A549 (cell line): ENCODE results near the gene FZD7. TPM values are rescaled to one million over a fixed set of nuclear protein-coding genes. Genes with fewer than 3 reads are reported as not detected.

Experiments used
- ATAC-seq, 2 experiments: fragments of 200-7000 bp in 1 of 2; fragments of >200 bp in 1 of 2; cut with Nextera tagmentation in 1 of 2; cut with Tn5 transposase in 1 of 2; 3 replicates each; pipeline versions ENCODE4 v1.8.0 to v1.9.1; 2018 to 2020; ENCODE audit warnings: mild to moderate bottlenecking in 1 of 2, moderate library complexity in 1 of 2
- CTCF ChIA-PET: fragments of 300-600 bp; sonication (Branson Sonifier 250); formaldehyde crosslinking; extraction: SDS; loops from one replicate; lab custom pipeline; 2021; ENCODE audit warnings: antibody characterized with exemption, inconsistent platforms; lab: Yijun Ruan, JAX
- POLR2A ChIA-PET: fragments of 350-600 bp; formaldehyde crosslinking; extraction: SDS; loops from one replicate; lab custom pipeline; 2021; ENCODE audit warnings: antibody characterized with exemption, inconsistent platforms; lab: Yijun Ruan, JAX
- DNase-seq, 2 experiments: peaks; one replicate each; pipeline versions ENCODE4 v3.0.0 to v3.0.0-alpha.2; 2011 to 2016; ENCODE audit warnings: low read depth in 1 of 2, low spot score in 1 of 2
- FAIRE-seq: peaks from 2 replicates; lab custom pipeline; 2011; peaks lifted over from hg19 to GRCh38; lab: Jason Lieb, UNC
- H3K27ac ChIP-seq, 2 experiments: fragments of >200 bp; sonication (Bioruptor Twin); formaldehyde crosslinking; 3 replicates each; pipeline ENCODE4 v1.5.1; 2016 to 2017
- H3K4me1 ChIP-seq: fragments of >200 bp; sonication (Bioruptor Twin); formaldehyde crosslinking; 3 replicates; pipeline ENCODE4 v1.6.1; 2016
- H3K4me2 ChIP-seq: fragments of >200 bp; sonication (Bioruptor Twin); formaldehyde crosslinking; 3 replicates; pipeline ENCODE4 v1.6.1; 2016
- H3K4me3 ChIP-seq: fragments of >200 bp; sonication (Bioruptor Twin); formaldehyde crosslinking; 3 replicates; pipeline ENCODE4 v1.5.1; 2016
- H3K9me3 ChIP-seq: fragments of >200 bp; sonication (Bioruptor Twin); formaldehyde crosslinking; 3 replicates; pipeline ENCODE4 v1.6.1; 2016
- CBX2 ChIP-seq: fragments of 200-600 bp; sonication (generic); IDR thresholded peaks from 2 replicates; pipeline ENCODE4 v1.6.1; 2016; ENCODE audit warnings: low read depth, mild to moderate bottlenecking, borderline replicate concordance
- CEBPB ChIP-seq, 2 experiments: fragments of >200 bp in 1 of 2; sonication (Bioruptor Twin) in 1 of 2; formaldehyde crosslinking in 1 of 2; IDR thresholded peaks; 2 replicates each; pipeline ENCODE4 v1.6.1; 2012 to 2016
- CHD4 ChIP-seq: fragments of 200-600 bp; sonication (generic); IDR thresholded peaks from 2 replicates; pipeline ENCODE4 v1.6.1; 2016; ENCODE audit warnings: antibody characterized with exemption, mild to moderate bottlenecking, borderline replicate concordance
- ESRRA ChIP-seq: fragments of 150-350 bp; IDR thresholded peaks from 2 replicates; pipeline ENCODE4 v1.6.1; 2014; ENCODE audit warnings: mild to moderate bottlenecking, low read length, borderline replicate concordance
- FOSL2 ChIP-seq, 2 experiments: fragments of 450-650 bp in 1 of 2; fragments of >200 bp in 1 of 2; sonication (Bioruptor Twin) in 1 of 2; formaldehyde crosslinking; IDR thresholded peaks; 2 replicates each; pipeline versions ENCODE4 v1.5.0 to v1.6.1; 2016 to 2020; ENCODE audit warnings: mild to moderate bottlenecking in 1 of 2, moderate library complexity in 1 of 2
- HDAC2 ChIP-seq: fragments of 200-600 bp; sonication (generic); IDR thresholded peaks from 2 replicates; pipeline ENCODE4 v1.6.1; 2016
- HEYL ChIP-seq: fragments of 250-450 bp; sonication (Bioruptor Pico); IDR thresholded peaks from 2 replicates; pipeline ENCODE4 v1.8.0; 2021; ENCODE audit warnings: mild to moderate bottlenecking, moderate library complexity
- HOXA7 ChIP-seq: fragments of 250-450 bp; sonication (Bioruptor Pico); IDR thresholded peaks from 2 replicates; pipeline ENCODE4 v1.5.0; 2020; ENCODE audit warnings: mild to moderate bottlenecking, moderate library complexity
- HOXB13 ChIP-seq: fragments of 250-450 bp; sonication (Bioruptor Pico); IDR thresholded peaks from 2 replicates; pipeline ENCODE4 v1.5.0; 2020; ENCODE audit warnings: low read depth, mild to moderate bottlenecking, moderate library complexity
- HOXB5 ChIP-seq: fragments of 250-450 bp; sonication (Bioruptor Pico); IDR thresholded peaks from 2 replicates; pipeline ENCODE4 v1.5.0; 2020; ENCODE audit warnings: mild to moderate bottlenecking, moderate library complexity
- NPAS2 ChIP-seq: fragments of 250-450 bp; sonication (Bioruptor Pico); IDR thresholded peaks from 2 replicates; pipeline ENCODE4 v1.8.0; 2022; ENCODE audit warnings: mild to moderate bottlenecking, moderate library complexity, borderline replicate concordance
- POLR2A ChIP-seq: IDR thresholded peaks from 2 replicates; pipeline ENCODE4 v1.6.1; 2012; ENCODE audit warnings: mild to moderate bottlenecking, low read length
- POLR2AphosphoS2 ChIP-seq: conservative IDR thresholded peaks from 2 replicates; pipeline ENCODE4 v1.6.1; 2012; ENCODE audit warnings: low read length, improper control_type of control experiment, inconsistent platforms
- RFX5 ChIP-seq: fragments of 450-650 bp; IDR thresholded peaks from 2 replicates; pipeline ENCODE4 v1.7.1; 2014; ENCODE audit warnings: antibody characterized with exemption, mild to moderate bottlenecking, moderate library complexity
- SREBF2 ChIP-seq: fragments of 450-650 bp; IDR thresholded peaks from 2 replicates; pipeline ENCODE4 v1.6.1; 2014; ENCODE audit warnings: mild to moderate bottlenecking, moderate library complexity
- TFCP2L1 ChIP-seq: fragments of 250-450 bp; sonication (Bioruptor Pico); IDR thresholded peaks from 2 replicates; pipeline ENCODE4 v1.5.0; 2021; ENCODE audit warnings: mild to moderate bottlenecking
- TP53 ChIP-seq: fragments of 250-450 bp; sonication (Bioruptor Pico); IDR thresholded peaks from 2 replicates; pipeline ENCODE4 v1.5.0; 2021; ENCODE audit warnings: mild to moderate bottlenecking, moderate library complexity
- ZFP36 ChIP-seq: fragments of 450-650 bp; IDR thresholded peaks from 2 replicates; pipeline ENCODE4 v1.6.1; 2014; ENCODE audit warnings: borderline replicate concordance; ENCODE audit not compliant: partially characterized antibody
- WGBS: methylation state at CpG from one replicate; pipeline ENCODE4 v1.1.6; 2017; ENCODE audit errors: missing lambda C conversion rate; 5-methylcytosine and 5-hydroxymethylcytosine counted together
- polyA plus RNA-seq, 4 experiments: library from polyadenylated mRNA; depleted of rRNA in 3 of 4; stranded (reverse); fragments of >200 nt; fragmentation: RNase III in 1 of 4; extraction: RNeasy Plus Mini Kit Qiagen cat#74134 plus additional on column Dnase treatment in 1 of 4; gene quantifications; 2 replicates in 3 of 4; 3 replicates in 1 of 4; pipeline ENCODE4 v1.2.3, GENCODE V29; 2011 to 2017
- TF ChIP-seq, protein P1 (sequence below): fragments of >200 bp; sonication (Bioruptor Twin); formaldehyde crosslinking; IDR thresholded peaks from 2 replicates; pipeline ENCODE4 v1.6.1; 2016
- TF ChIP-seq, protein P2 (sequence below): IDR thresholded peaks from 2 replicates; pipeline ENCODE4 v1.6.1; 2012; ENCODE audit warnings: low read depth, borderline replicate concordance
- TF ChIP-seq, protein P3 (sequence below): fragments of 450-650 bp; IDR thresholded peaks from 2 replicates; pipeline ENCODE4 v1.6.1; 2014; ENCODE audit warnings: antibody characterized with exemption
- TF ChIP-seq, protein P4 (sequence below): fragments of >200 bp; sonication (Bioruptor Twin); formaldehyde crosslinking; IDR thresholded peaks from 3 replicates; pipeline ENCODE4 v1.6.1; 2016
- TF ChIP-seq, protein P5 (sequence below): IDR thresholded peaks from 2 replicates; pipeline ENCODE4 v1.6.1; 2012

Gene FZD7
- polyA plus RNA-seq, 2 of the 4 experiments (the other 2 are of a cell fraction) = 5.3 to 6.7 TPM

DNA sequence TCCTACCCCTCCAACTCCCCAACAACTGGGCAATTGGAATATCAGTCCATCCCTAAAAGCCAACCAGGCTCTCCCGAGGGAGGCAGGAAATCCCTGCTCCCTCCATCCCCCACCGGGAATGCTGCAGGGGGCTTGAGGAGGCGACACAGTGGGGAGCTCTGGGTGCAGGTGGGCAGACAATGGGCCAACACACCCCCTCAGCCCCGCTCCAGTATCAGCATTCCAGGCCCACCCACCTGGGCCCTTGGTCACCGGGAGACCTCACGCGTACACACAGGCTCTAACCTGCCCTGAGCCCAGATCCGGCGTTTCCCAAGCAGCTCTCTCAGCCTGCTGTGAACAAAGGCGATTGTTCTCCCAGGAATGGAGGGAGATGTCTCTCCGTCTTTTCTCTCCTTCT, 37.6 kb upstream of the FZD7 start:
- Histone ChIP-seq H3K9me3 (no peaks in the 10 kb centered on the region), H3K4me2 (no peak overlapping the region), H3K4me3 (no peak overlapping the region), H3K27ac (no peak overlapping the region), H3K4me1 (no peaks in the 10 kb centered on the region)
- no peak for ATAC-seq
- CTCF ChIA-PET = interaction anchor here (0.5 kb wide), 1 partner anchor 15 kb away, joined by 3 read pairs; no protein-coding TSS in a partner anchor
- no peak for FAIRE-seq
- POLR2A ChIA-PET = no interaction called here
- DNase-seq = no peak
- 84% methylated on average over 9 of the region's 11 CpGs for WGBS
- TF ChIP-seq HOXA7 = no peak

DNA sequence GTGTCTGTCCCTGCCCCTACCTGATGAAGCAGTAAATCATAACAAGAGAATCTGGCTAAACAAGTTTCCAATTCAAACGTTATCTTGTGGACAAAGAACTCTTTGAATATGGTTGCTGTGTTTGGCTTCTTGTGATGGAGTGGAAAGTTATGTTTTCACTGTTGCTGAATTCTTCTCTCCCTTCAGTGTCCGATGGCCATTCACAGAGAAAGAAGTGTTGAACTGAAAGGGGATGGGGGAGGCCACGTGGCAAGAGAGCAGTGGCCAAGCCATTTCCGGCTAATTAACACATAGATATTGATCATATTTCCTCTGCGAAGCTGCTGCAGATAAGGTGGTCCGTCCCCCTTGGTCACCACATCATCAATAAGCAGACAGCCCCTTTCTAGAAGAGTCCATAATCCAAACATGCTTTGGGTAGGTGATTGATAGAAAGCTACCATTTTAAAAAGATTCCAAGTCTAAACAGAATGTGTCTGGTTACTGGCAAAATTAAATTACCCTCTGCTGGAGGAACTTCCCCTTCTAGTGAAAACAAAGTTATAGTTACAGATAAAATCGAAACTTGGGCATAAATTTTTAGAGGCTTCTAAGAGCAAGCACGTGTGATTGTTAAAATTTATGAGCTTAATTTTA, 36.9 kb upstream of the FZD7 start:
- ChIA-PET POLR2A (no interaction called here), CTCF (interaction anchor here (1.0 kb wide), 1 partner anchor 69 kb away, joined by 3 read pairs; no protein-coding TSS in a partner anchor)
- Histone ChIP-seq H3K9me3 (no peaks in the 10 kb centered on the region), H3K27ac (no peak overlapping the region), H3K4me3 (no peak overlapping the region), H3K4me1 (no peaks in the 10 kb centered on the region), H3K4me2 (no peak overlapping the region)
- ATAC-seq (no peak), DNase-seq (no peak), FAIRE-seq (no peak)
- TF ChIP-seq FOSL2 (IDR thresholded peaks at IDR 0.05) = no peak
- TF ChIP-seq FOSL2 (CRISPR knock-in tag; IDR thresholded peaks at IDR 0.05) = no peak
- TF ChIP-seq, protein P1, sequence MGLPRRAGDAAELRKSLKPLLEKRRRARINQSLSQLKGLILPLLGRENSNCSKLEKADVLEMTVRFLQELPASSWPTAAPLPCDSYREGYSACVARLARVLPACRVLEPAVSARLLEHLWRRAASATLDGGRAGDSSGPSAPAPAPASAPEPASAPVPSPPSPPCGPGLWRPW = no peak
- no peak for TF ChIP-seq NPAS2
- TF ChIP-seq CBX2 = no peak
- no peak for TF ChIP-seq POLR2AphosphoS2
- no peak for TF ChIP-seq CEBPB (IDR thresholded peaks at IDR 0.05)
- TF ChIP-seq ZFP36 = no peak
- no peak for TF ChIP-seq TP53 (CRISPR knock-in tag)
- no peak for TF ChIP-seq RFX5
- TF ChIP-seq HOXA7 = no peak
- TF ChIP-seq CHD4 = no peak
- TF ChIP-seq, protein P2, sequence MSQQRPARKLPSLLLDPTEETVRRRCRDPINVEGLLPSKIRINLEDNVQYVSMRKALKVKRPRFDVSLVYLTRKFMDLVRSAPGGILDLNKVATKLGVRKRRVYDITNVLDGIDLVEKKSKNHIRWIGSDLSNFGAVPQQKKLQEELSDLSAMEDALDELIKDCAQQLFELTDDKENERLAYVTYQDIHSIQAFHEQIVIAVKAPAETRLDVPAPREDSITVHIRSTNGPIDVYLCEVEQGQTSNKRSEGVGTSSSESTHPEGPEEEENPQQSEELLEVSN = no peak
- no peak for TF ChIP-seq SREBF2
- 48% methylated on average over 8 of the region's 8 CpGs for WGBS

DNA sequence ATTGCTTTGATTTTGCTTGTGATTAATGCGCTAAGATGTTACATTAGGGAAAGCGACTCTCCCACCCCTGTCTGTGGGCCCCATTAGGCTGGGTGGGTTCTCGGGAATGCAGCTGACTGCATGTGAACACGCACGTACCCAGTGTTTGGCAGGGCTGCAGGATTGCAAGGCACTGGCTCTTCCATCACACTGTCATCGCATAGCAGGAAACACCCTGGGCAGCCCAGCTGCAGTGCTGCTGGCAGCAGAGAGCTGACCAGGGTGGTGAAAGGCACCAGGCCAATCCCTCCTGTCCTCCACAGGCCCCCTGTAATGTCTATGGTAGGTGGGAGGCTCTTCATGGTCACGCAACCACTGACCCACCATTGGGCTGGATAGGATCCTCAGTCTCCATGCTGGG, 34.4 kb upstream of the FZD7 start:
- no peak for DNase-seq
- Histone ChIP-seq H3K27ac (no peak overlapping the region), H3K4me3 (no peak overlapping the region), H3K4me1 (no peaks in the 10 kb centered on the region), H3K4me2 (no peak overlapping the region), H3K9me3 (no peaks in the 10 kb centered on the region)
- no peak for FAIRE-seq
- POLR2A ChIA-PET = no interaction called here
- 74% methylated on average over 4 of the region's 7 CpGs for WGBS
- TF ChIP-seq HEYL (CRISPR knock-in tag) (no peak), HOXB13 (CRISPR knock-in tag) (no peak), HDAC2 (no peak)
- CTCF ChIA-PET = no interaction called here
- ATAC-seq = no peak

DNA sequence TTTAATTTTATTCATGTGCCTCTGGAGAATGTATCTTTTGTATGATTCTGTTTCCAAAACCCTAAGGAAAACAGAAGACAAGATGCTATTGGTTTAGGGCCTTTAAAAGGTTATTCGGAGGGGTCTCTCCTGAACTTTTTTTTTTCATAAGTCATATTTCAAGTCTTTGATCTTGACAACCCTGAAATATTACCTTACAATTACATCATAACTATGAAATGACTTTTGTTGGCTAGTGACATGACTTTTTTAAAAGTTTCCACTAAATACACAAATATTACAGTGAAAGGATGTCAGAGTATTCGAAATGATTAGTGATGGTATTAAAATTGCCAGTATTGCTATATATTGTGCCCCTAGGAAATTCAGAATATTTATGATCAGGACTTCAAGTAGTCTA, 31.8 kb upstream of the FZD7 start:
- ATAC-seq (no peak), FAIRE-seq (no peak), DNase-seq (no peak)
- Histone ChIP-seq H3K4me2 (no peak overlapping the region), H3K9me3 (no peaks in the 10 kb centered on the region), H3K4me3 (no peak overlapping the region), H3K4me1 (no peaks in the 10 kb centered on the region), H3K27ac (no peak overlapping the region)
- POLR2A ChIA-PET = no interaction called here
- CTCF ChIA-PET = no interaction called here
- 75% methylated on average over 2 of the region's 2 CpGs for whole genome bisulfite sequencing
- TF ChIP-seq CBX2 (no peak), ESRRA (no peak), POLR2A (no peak), TFCP2L1 (CRISPR knock-in tag) (no peak), HOXB5 (no peak)
- TF ChIP-seq, protein P3, sequence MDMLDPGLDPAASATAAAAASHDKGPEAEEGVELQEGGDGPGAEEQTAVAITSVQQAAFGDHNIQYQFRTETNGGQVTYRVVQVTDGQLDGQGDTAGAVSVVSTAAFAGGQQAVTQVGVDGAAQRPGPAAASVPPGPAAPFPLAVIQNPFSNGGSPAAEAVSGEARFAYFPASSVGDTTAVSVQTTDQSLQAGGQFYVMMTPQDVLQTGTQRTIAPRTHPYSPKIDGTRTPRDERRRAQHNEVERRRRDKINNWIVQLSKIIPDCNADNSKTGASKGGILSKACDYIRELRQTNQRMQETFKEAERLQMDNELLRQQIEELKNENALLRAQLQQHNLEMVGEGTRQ = no peak
- TF ChIP-seq, protein P4, sequence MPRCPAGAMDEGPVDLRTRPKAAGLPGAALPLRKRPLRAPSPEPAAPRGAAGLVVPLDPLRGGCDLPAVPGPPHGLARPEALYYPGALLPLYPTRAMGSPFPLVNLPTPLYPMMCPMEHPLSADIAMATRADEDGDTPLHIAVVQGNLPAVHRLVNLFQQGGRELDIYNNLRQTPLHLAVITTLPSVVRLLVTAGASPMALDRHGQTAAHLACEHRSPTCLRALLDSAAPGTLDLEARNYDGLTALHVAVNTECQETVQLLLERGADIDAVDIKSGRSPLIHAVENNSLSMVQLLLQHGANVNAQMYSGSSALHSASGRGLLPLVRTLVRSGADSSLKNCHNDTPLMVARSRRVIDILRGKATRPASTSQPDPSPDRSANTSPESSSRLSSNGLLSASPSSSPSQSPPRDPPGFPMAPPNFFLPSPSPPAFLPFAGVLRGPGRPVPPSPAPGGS = no peak
- TF ChIP-seq, protein P5, sequence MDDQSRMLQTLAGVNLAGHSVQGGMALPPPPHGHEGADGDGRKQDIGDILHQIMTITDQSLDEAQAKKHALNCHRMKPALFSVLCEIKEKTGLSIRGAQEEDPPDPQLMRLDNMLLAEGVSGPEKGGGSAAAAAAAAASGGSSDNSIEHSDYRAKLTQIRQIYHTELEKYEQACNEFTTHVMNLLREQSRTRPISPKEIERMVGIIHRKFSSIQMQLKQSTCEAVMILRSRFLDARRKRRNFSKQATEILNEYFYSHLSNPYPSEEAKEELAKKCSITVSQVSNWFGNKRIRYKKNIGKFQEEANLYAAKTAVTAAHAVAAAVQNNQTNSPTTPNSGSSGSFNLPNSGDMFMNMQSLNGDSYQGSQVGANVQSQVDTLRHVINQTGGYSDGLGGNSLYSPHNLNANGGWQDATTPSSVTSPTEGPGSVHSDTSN = no peak
